ENCODE data around the gene SLC13A1. TPM values are rescaled to one million over a fixed set of nuclear protein-coding genes. Genes with fewer than 3 reads are reported as not detected.

SLC13A1 gene
- under 1 TPM in 2 of 7 donors, not detected in 5; 0.10 to 0.24 TPM for total RNA-seq
- polyA plus RNA-seq, result not detected
- long read RNA-seq, donor 1, result 0 reads
- long read RNA-seq, donor 2, result 0 reads
- long read RNA-seq, donor 3, result 0 reads

- Histone ChIP-seq H3K36me3 (no peaks in the 10 kb centered on the region), H3K4me3 (no peak within 1 kb of the TSS), H3K4me1 (ENCODE audit: insufficient read depth) (no peaks in the 10 kb centered on the region), H3K9me3 (no peaks in the 10 kb centered on the region), H3K27me3 (no peaks in the 10 kb centered on the region), H3K27ac (no peak within 1 kb of the TSS)
- TF ChIP-seq POLR2A (IDR thresholded peaks at IDR 0.05) (no peak), EP300 (IDR thresholded peaks at IDR 0.05) (no peak), CTCF (IDR thresholded peaks at IDR 0.05) (no peak)
- intact Hi-C loops (cut with DNase I), result no loop called here
- WGBS, 3 donors, result 88 to 90% (median 89%) methylated on average over 4 of the region's 4 CpGs
- DNase-seq, result no peak
Measured at GRCh38 chr7:123199883-123200282, at the start of gene SLC13A1. Gene SLC13A1 (minus strand): TSS chr7:123199969. CDS start chr7:123199946, 23 bp downstream.

GRCh38 chr7:123244768-123245167 is 45.0 kb upstream of the SLC13A1 start:
- H3K27me3 ChIP-seq, result no peaks in the 10 kb centered on the region
- no peak overlapping the region for H3K27ac ChIP-seq
- intact Hi-C loops (cut with DNase I), result no loop called here
- DNase-seq, result no peak
- H3K4me1 ChIP-seq (ENCODE audit: insufficient read depth), result no peaks in the 10 kb centered on the region
- H3K4me3 ChIP-seq, result no peak overlapping the region
- WGBS, 3 donors, result 54 to 73% (median 57%) methylated on average over 1 of the region's 1 CpG
- TF ChIP-seq CTCF (IDR thresholded peaks at IDR 0.05), result no peak
- H3K9me3 ChIP-seq, result no peaks in the 10 kb centered on the region
- no peaks in the 10 kb centered on the region for H3K36me3 ChIP-seq

GRCh38 chr7:123242467-123243092 is 42.8 kb upstream of the SLC13A1 start:
- Histone ChIP-seq H3K4me3 (no peak overlapping the region), H3K27ac (no peak overlapping the region), H3K36me3 (no peaks in the 10 kb centered on the region), H3K27me3 (no peaks in the 10 kb centered on the region), H3K9me3 (no peaks in the 10 kb centered on the region), H3K4me1 (ENCODE audit: insufficient read depth) (no peaks in the 10 kb centered on the region)
- TF ChIP-seq POLR2A (IDR thresholded peaks at IDR 0.05) (no peak), CTCF (IDR thresholded peaks at IDR 0.05) (no peak), EP300 (IDR thresholded peaks at IDR 0.05) (no peak)
- intact Hi-C loops (cut with DNase I), result no loop called here
- WGBS, 3 donors, result 37 to 40% (median 38%) methylated on average over 5 of the region's 5 CpGs
- DNase-seq, result no peak

GRCh38 chr7:123241809-123242208 is 42.0 kb upstream of the SLC13A1 start:
- no peak for DNase-seq
- H3K4me3 ChIP-seq, result no peak overlapping the region
- no peaks in the 10 kb centered on the region for H3K36me3 ChIP-seq
- no peaks in the 10 kb centered on the region for H3K27me3 ChIP-seq
- H3K9me3 ChIP-seq, result no peaks in the 10 kb centered on the region
- TF ChIP-seq CTCF (IDR thresholded peaks at IDR 0.05), result no peak
- no peak for TF ChIP-seq POLR2A (IDR thresholded peaks at IDR 0.05)
- no peak for TF ChIP-seq EP300 (IDR thresholded peaks at IDR 0.05)
- 68 to 73% (median 72%) methylated on average over 3 of the region's 3 CpGs for WGBS, 3 donors
- H3K4me1 ChIP-seq (ENCODE audit: insufficient read depth), result no peaks in the 10 kb centered on the region
- H3K27ac ChIP-seq, result no peak overlapping the region
- intact Hi-C loops (cut with DNase I), result no loop called here
